KOPT-K1 (cell line): ENCODE measurements around the gene PHF5A.
A peak's percentile ranks its signal among the peaks of the same experiment; 100 is the strongest.

Source experiments
- H3K27ac ChIP-seq: fragments of 200-600 bp; sonication (generic); 2 replicates; pipeline ENCODE4 v1.5.1; 2016; ENCODE audit warnings: antibody characterized with exemption, mild to moderate bottlenecking, low read depth, low read length; ENCODE audit not compliant: poor library complexity, severe bottlenecking
- H3K36me3 ChIP-seq: fragments of 200-600 bp; sonication (generic); 2 replicates; pipeline ENCODE4 v1.5.1; 2017; ENCODE audit warnings: antibody characterized with exemption, mild to moderate bottlenecking, low read length, moderate library complexity; ENCODE audit not compliant: insufficient read depth
- H3K9me3 ChIP-seq: fragments of 200-600 bp; sonication (generic); 2 replicates; pipeline ENCODE4 v1.5.1; 2017; ENCODE audit warnings: antibody characterized with exemption, low read length, mild to moderate bottlenecking; ENCODE audit not compliant: insufficient read depth, poor library complexity, severe bottlenecking

PHF5A gene

GRCh38 chr22:41468381-41469217 is at the start of gene PHF5A, which contains the start of gene ACO2:
Gene PHF5A (minus strand): TSS chr22:41468692. CDS start chr22:41468653, 39 bp downstream.
Gene ACO2 (plus strand): TSS chr22:41469117. CDS start chr22:41469147, 30 bp downstream.
- Histone ChIP-seq H3K27ac (peak within 1 kb of the TSS; percentile 90), H3K9me3 (no peaks in the 10 kb centered on the region), H3K36me3 (peaks cover 63% of the 10 kb centered on the region)

- peaks cover 85% of the 10 kb centered on the region for H3K36me3 ChIP-seq
- H3K9me3 ChIP-seq, result no peaks in the 10 kb centered on the region
- H3K27ac ChIP-seq, result no peak overlapping the region
These were observed 49.5 kb upstream of the PHF5A start for GRCh38 chr22:41518048-41518347.

DNA sequence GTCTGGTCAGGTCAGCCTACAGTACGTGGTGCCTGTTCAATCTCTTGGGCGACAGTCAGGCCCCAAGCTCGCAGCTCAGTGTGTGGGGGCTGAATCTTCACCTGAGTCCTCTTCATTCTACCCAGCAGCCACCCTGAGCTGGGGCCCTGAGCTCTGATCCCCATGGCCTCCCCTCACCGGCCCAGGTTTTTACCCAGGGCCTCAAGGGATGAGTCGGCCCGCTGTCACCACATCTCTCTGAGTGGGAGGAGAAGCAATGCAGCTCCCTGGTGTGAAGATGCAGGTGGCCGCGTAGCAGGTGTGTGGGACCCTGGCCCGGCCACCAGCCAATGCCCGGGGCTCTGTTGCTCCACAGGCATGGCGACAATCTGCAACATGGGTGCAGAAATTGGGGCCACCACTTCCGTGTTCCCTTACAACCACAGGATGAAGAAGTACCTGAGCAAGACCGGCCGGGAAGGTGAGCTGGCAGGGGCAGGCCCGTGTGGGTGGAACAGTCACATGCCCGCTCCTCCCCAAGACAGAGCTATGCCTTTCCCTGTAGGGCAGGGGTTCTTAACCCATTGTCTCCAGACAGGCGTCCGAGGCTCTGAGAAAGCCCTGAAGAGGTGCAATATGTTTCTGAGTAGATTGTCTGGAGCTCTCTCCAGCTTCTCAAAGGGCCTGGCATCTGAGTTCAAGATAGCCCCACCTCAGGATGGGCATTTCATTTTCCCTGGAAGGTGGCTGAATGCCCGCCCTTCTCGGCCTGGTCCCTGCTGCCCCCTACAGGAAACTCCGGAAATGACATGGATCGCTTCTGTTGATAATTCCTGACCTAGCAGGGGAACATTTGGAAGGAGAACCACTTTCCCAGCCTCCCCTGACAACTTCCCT is 48.9 kb upstream of the PHF5A start:
- peaks cover 85% of the 10 kb centered on the region for H3K36me3 ChIP-seq
- no peaks in the 10 kb centered on the region for H3K9me3 ChIP-seq
- no peak overlapping the region for H3K27ac ChIP-seq

- H3K36me3 ChIP-seq, result peaks cover 90% of the 10 kb centered on the region
- H3K27ac ChIP-seq, result no peak overlapping the region
These were observed 48.0 kb upstream of the PHF5A start for GRCh38 chr22:41516462-41516861.

DNA sequence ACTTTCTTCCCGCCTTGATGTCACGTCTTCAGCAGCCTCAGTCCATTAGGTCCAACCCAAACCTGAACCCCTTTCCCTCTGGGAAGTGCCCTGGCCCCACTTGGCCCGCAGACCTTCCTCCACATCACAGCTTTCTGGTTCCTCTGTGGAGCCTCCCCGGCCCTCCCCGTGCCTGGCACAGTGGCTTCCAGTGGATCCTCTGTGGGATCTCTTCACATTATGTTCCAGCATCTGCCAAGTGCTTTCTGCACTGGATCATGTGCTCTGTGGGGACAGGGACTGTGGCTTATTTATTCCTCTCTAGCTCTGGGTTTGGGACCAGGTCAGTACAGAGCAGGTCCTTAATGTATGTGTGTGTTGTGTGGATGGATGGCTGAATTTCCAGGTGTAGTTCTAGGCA is 44.9 kb upstream of the PHF5A start:
- peaks cover 95% of the 10 kb centered on the region for H3K36me3 ChIP-seq
- H3K27ac ChIP-seq, result no peak overlapping the region
- no peaks in the 10 kb centered on the region for H3K9me3 ChIP-seq

More at GRCh38 chr22:41516462-41516861, 48.0 kb upstream of the PHF5A start:
- no peaks in the 10 kb centered on the region for H3K9me3 ChIP-seq

- no peak overlapping the region for H3K27ac ChIP-seq
- no peaks in the 10 kb centered on the region for H3K9me3 ChIP-seq
- H3K36me3 ChIP-seq, result peaks cover 95% of the 10 kb centered on the region
These were observed 44.1 kb upstream of the PHF5A start for GRCh38 chr22:41512421-41513194.

DNA sequence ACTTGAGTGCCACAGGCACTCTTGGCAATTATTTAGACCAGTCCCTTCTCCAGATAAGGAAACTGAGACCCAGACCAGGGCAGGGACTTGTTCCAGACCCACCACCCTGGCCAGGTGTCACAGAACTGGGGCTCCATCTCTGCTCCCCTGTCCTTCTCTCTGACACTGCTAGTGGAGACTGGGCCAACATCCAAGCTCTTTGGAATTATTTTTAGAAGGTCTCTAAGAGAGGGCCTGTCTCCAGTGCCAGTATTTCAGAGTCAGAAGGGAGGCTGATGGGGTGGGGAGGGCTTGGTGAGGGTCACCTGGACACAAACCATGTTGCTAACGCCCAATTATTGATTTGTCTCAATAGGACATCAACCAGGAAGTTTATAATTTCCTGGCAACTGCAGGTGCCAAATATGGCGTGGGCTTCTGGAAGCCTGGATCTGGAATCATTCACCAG is 43.1 kb upstream of the PHF5A start:
- Histone ChIP-seq H3K27ac (no peak overlapping the region), H3K36me3 (peaks cover 93% of the 10 kb centered on the region), H3K9me3 (no peaks in the 10 kb centered on the region)

GRCh38 chr22:41508770-41509170 is 40.3 kb upstream of the PHF5A start:
- no peak overlapping the region for H3K27ac ChIP-seq
- peaks cover 86% of the 10 kb centered on the region for H3K36me3 ChIP-seq

GRCh38 chr22:41507330-41508063 is 39.0 kb upstream of the PHF5A start:
- Histone ChIP-seq H3K36me3 (peaks cover 85% of the 10 kb centered on the region), H3K9me3 (no peaks in the 10 kb centered on the region), H3K27ac (no peak overlapping the region)

More at GRCh38 chr22:41508770-41509170, 40.3 kb upstream of the PHF5A start:
- H3K9me3 ChIP-seq, result no peaks in the 10 kb centered on the region

- H3K27ac ChIP-seq, result no peak overlapping the region
- no peaks in the 10 kb centered on the region for H3K9me3 ChIP-seq
- H3K36me3 ChIP-seq, result peaks cover 87% of the 10 kb centered on the region
These were observed 37.2 kb upstream of the PHF5A start for GRCh38 chr22:41505511-41506220.

GRCh38 chr22:41504816-41505215 is 36.3 kb upstream of the PHF5A start:
- Histone ChIP-seq H3K36me3 (peaks cover 83% of the 10 kb centered on the region), H3K9me3 (no peaks in the 10 kb centered on the region), H3K27ac (no peak overlapping the region)

DNA sequence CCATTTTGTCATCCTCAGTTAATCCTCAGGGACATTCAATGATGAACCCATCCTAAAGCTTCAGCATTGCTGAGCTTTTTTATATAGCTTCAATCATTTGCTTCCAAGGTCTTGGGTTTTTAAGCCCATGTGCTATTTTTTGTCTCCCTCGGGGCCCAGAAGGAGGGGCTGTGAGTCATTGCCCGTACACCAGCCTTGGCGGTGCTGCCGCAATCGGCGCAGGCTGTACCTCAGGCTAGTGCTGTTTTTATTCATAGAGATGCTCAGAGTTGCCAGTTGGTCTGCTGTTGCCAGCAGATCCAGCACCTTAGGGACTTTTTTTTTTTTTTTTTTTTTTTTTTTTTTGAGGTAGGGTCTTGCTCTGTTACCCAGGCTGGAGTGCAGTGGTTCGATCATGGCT is 35.9 kb upstream of the PHF5A start:
- H3K36me3 ChIP-seq, result peaks cover 85% of the 10 kb centered on the region
- H3K9me3 ChIP-seq, result no peaks in the 10 kb centered on the region
- no peak overlapping the region for H3K27ac ChIP-seq

DNA sequence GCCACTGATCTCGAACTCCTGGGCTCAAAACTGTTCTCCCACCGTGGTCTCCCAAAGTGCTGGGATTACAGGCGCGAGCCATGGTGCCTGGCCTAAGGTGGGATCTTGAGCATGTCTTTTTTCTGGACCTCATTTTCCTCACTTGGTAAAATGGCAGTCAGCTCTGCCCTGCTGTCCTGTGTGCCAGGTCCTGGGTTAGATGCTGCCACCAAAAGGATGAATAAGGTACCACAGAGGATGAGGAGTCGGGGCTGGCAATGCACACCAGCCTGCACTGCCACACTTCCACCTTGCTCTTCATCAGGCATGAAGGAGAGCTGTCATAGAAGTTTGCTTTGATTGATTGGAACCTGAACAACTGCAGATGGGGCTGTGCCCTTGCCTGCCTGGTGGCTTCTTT is 32.7 kb upstream of the PHF5A start:
- Histone ChIP-seq H3K36me3 (peaks cover 60% of the 10 kb centered on the region), H3K9me3 (no peaks in the 10 kb centered on the region), H3K27ac (no peak overlapping the region)

- H3K9me3 ChIP-seq, result no peaks in the 10 kb centered on the region
- peaks cover 56% of the 10 kb centered on the region for H3K36me3 ChIP-seq
- H3K27ac ChIP-seq, result no peak overlapping the region
These were observed 31.8 kb upstream of the PHF5A start for GRCh38 chr22:41500303-41500702.
